HepG2 (cell line): ENCODE results near the gene AGAP3. TPM values are rescaled to one million over a fixed set of nuclear protein-coding genes. Genes with fewer than 3 reads are reported as not detected.

Experiments used
- CAMTA2 ChIP-seq: sonication (generic); formaldehyde crosslinking; IDR thresholded peaks from 2 replicates; pipeline ENCODE4 v1.4.0; 2020; ENCODE audit warnings: mild to moderate bottlenecking, missing genetic modification reagents, borderline replicate concordance
- CC2D1A ChIP-seq: sonication (generic); formaldehyde crosslinking; IDR thresholded peaks from 2 replicates; pipeline ENCODE4 v1.8.1; 2023; ENCODE audit warnings: mild to moderate bottlenecking, missing genetic modification reagents
- HHEX ChIP-seq: IDR thresholded peaks from 2 replicates; pipeline ENCODE4 v1.6.1; 2016; ENCODE audit warnings: control low read depth
- HNF4G ChIP-seq, 2 experiments: sonication (generic) in 1 of 2; formaldehyde crosslinking in 1 of 2; IDR thresholded peaks; 2 replicates each; pipeline versions ENCODE4 v1.4.0 to v1.6.1; 2011 to 2020; ENCODE audit warnings: borderline replicate concordance in 2 of 2, low read depth in 2 of 2, mild to moderate bottlenecking in 2 of 2, low read length in 1 of 2, missing genetic modification reagents in 1 of 2, moderate library complexity in 1 of 2
- HNRNPL ChIP-seq: fragments of 200-400 bp; formaldehyde crosslinking; IDR thresholded peaks from 2 replicates; pipeline ENCODE4 v1.6.1; 2017; ENCODE audit warnings: mild to moderate bottlenecking, low read depth, low read length
- JUN ChIP-seq: sonication (generic); formaldehyde crosslinking; IDR thresholded peaks from 2 replicates; pipeline ENCODE4 v1.4.0; 2020; ENCODE audit warnings: mild to moderate bottlenecking, missing genetic modification reagents
- MAFK ChIP-seq, 2 experiments: IDR thresholded peaks in 1 of 2; conservative IDR thresholded peaks in 1 of 2; 2 replicates each; pipeline ENCODE4 v1.6.1; 2011; ENCODE audit warnings: improper control_type of control experiment in 2 of 2, low read length in 2 of 2
- MED8 ChIP-seq: sonication (generic); formaldehyde crosslinking; IDR thresholded peaks from 2 replicates; pipeline ENCODE4 v1.8.1; 2023; ENCODE audit warnings: mild to moderate bottlenecking, missing genetic modification reagents; ENCODE audit not compliant: insufficient replicate concordance
- NFKB2 ChIP-seq: sonication (generic); formaldehyde crosslinking; IDR thresholded peaks from 2 replicates; pipeline ENCODE4 v1.4.0; 2020; ENCODE audit warnings: missing genetic modification reagents, borderline replicate concordance
- POLR2A ChIP-seq, 2 experiments: IDR thresholded peaks; 2 replicates each; pipeline ENCODE4 v1.6.1; 2011; ENCODE audit warnings: low read depth in 2 of 2, low read length in 2 of 2, mild to moderate bottlenecking in 1 of 2, moderate library complexity in 1 of 2; ENCODE audit not compliant: insufficient read depth in 1 of 2
- STAG1 ChIP-seq: sonication (generic); formaldehyde crosslinking; IDR thresholded peaks from 2 replicates; pipeline ENCODE4 v1.4.0; 2020; ENCODE audit warnings: missing genetic modification reagents
- TAF1 ChIP-seq: sonication (generic); formaldehyde crosslinking; IDR thresholded peaks from 2 replicates; pipeline ENCODE4 v1.4.0; 2020; ENCODE audit warnings: missing genetic modification reagents
- ZKSCAN1 ChIP-seq: fragments of 150-350 bp; IDR thresholded peaks from 2 replicates; pipeline ENCODE4 v1.6.1; 2014; ENCODE audit warnings: low read length
- ZNF501 ChIP-seq: sonication (generic); formaldehyde crosslinking; IDR thresholded peaks from 2 replicates; pipeline ENCODE4 v1.5.1; 2020; ENCODE audit warnings: mild to moderate bottlenecking, moderate library complexity, missing genetic modification reagents
- ZNF570 ChIP-seq: sonication (generic); formaldehyde crosslinking; IDR thresholded peaks from 2 replicates; pipeline ENCODE4 v1.4.0; 2020; ENCODE audit warnings: mild to moderate bottlenecking, missing genetic modification reagents, borderline replicate concordance
- ZNF572 ChIP-seq: sonication (generic); formaldehyde crosslinking; IDR thresholded peaks from 2 replicates; pipeline ENCODE4 v1.5.1; 2020; ENCODE audit warnings: mild to moderate bottlenecking, missing genetic modification reagents
- ZNF589 ChIP-seq: sonication (generic); formaldehyde crosslinking; conservative IDR thresholded peaks from 2 replicates; pipeline ENCODE4 v1.8.0; 2022; ENCODE audit warnings: mild to moderate bottlenecking, moderate library complexity, missing genetic modification reagents
- ZNF598 ChIP-seq: sonication (generic); formaldehyde crosslinking; IDR thresholded peaks from 2 replicates; pipeline ENCODE4 v1.5.1; 2020; ENCODE audit warnings: mild to moderate bottlenecking, missing genetic modification reagents, borderline replicate concordance
- ZNF709 ChIP-seq: sonication (generic); formaldehyde crosslinking; IDR thresholded peaks from 2 replicates; pipeline ENCODE4 v1.5.0; 2020; ENCODE audit warnings: mild to moderate bottlenecking, missing genetic modification reagents
- ZNF781 ChIP-seq: sonication (generic); formaldehyde crosslinking; IDR thresholded peaks from 2 replicates; pipeline ENCODE4 v1.5.1; 2020; ENCODE audit warnings: borderline replicate concordance, mild to moderate bottlenecking, missing genetic modification reagents; ENCODE audit errors: not compliant biosample characterization
- polyA plus RNA-seq, 8 experiments: library from polyadenylated mRNA; depleted of rRNA in 3 of 8; stranded (reverse) in 7 of 8; unstranded in 1 of 8; fragments of >200 nt; fragmentation: Illumina TruSeq in 4 of 8; extraction: Trizol in 4 of 8; gene quantifications; 2 replicates each; pipeline versions ENCODE4 v1.2.1 to v1.2.3, GENCODE V29; 2011 to 2016; ENCODE audit warnings: low read depth in 4 of 8, missing spikeins in 1 of 8, mixed read lengths in 1 of 8; ENCODE audit not compliant: insufficient read depth in 1 of 8
- total RNA-seq, 5 experiments: library from RNA; depleted of rRNA; stranded (reverse); fragments of >200 nt; fragmentation: Illumina TruSeq; extraction: Trizol; gene quantifications; 2 replicates each; pipeline ENCODE4 v1.2.3, GENCODE V29; 2016; ENCODE audit warnings: low read depth in 1 of 5
- TF ChIP-seq, protein P1 (sequence below): sonication (generic); formaldehyde crosslinking; IDR thresholded peaks from 2 replicates; pipeline ENCODE4 v1.8.1; 2023; ENCODE audit warnings: mild to moderate bottlenecking, missing genetic modification reagents, borderline replicate concordance
- TF ChIP-seq, protein P2 (sequence below): sonication (generic); formaldehyde crosslinking; IDR thresholded peaks from 2 replicates; pipeline ENCODE4 v1.9.0; 2021; ENCODE audit warnings: missing genetic modification reagents, borderline replicate concordance
- TF ChIP-seq, protein P3 (sequence below): IDR thresholded peaks from 2 replicates; pipeline ENCODE4 v1.6.1; 2012; ENCODE audit warnings: low read depth, low read length, improper control_type of control experiment
- TF ChIP-seq, protein P4 (sequence below): sonication (generic); formaldehyde crosslinking; conservative IDR thresholded peaks from 2 replicates; pipeline ENCODE4 v1.4.0; 2020; ENCODE audit warnings: missing genetic modification reagents

The AGAP3 gene
- total and polyA plus RNA-seq, 2 of the 13 experiments (the other 11 are each of a cell fraction or from before 2014, with no cell fraction given) = 31.3 to 61.4 TPM

DNA sequence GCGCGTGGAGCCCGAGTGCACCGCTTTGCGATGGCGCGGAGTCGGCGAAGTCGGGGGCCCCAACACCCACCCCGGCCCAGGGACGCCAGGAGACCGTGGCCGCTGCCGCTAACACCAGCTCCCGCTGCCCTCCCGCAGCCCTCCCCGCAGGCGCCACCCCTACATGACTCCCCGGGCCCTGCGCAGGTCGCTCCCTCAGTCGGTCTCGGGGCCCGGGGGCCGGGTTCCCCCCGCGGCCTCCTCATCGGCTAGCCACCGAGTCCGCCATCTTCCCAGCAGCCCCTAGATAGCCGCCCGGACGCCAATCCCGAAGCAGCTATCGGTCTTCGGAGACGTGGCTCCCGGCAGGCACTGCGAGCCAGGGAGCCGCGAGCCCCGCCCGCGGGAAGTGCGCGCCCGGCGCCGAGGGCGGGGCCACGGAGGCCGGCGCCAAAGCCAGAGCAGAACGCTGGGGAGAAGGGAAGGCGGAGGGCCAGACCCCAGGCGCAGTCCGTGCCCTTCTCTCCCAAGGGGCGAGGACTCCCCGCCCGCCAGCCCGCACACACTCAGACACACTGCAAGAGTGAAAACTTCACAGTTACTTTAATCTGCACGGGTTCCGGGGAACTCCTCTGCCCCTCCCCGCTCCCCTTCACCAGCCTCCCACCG, 5.6 kb upstream of the AGAP3 start, which contains the start of gene FASTK (continued):
- peak; percentile 63; the same call in 1 of the 2 replicates for TF ChIP-seq ZNF598 (CRISPR knock-in tag)
- TF ChIP-seq CC2D1A (CRISPR knock-in tag) = no peak
- no peak for TF ChIP-seq CAMTA2 (CRISPR knock-in tag)
- TF ChIP-seq HHEX (CRISPR knock-in tag) = no peak
- TF ChIP-seq MAFK (conservative IDR thresholded peaks at IDR 0.05 in 1 of 2, IDR thresholded peaks at IDR 0.05 in 1 of 2; ENCODE audit: low read length in 2 of 2) = no peak
- TF ChIP-seq POLR2A (IDR thresholded peaks at IDR 0.05; ENCODE audit: insufficient read depth in 1 of 2, low read depth in 2 of 2, low read length in 2 of 2) = peak in 1 of 2 experiments; percentile 77; a peak in 2 of 4 replicates
- no peak for TF ChIP-seq MED8 (CRISPR knock-in tag)
- TF ChIP-seq ZNF709 = peak; percentile 93
- TF ChIP-seq ZNF572 (CRISPR knock-in tag) = no peak
- no peak for TF ChIP-seq ZNF781 (CRISPR knock-in tag)
- TF ChIP-seq, protein P1, sequence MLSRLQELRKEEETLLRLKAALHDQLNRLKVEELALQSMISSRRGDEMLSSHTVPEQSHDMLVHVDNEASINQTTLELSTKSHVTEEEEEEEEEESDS = peak; percentile 84; the same call in 1 of the 2 replicates
- no peak for TF ChIP-seq JUN
- TF ChIP-seq, protein P2, sequence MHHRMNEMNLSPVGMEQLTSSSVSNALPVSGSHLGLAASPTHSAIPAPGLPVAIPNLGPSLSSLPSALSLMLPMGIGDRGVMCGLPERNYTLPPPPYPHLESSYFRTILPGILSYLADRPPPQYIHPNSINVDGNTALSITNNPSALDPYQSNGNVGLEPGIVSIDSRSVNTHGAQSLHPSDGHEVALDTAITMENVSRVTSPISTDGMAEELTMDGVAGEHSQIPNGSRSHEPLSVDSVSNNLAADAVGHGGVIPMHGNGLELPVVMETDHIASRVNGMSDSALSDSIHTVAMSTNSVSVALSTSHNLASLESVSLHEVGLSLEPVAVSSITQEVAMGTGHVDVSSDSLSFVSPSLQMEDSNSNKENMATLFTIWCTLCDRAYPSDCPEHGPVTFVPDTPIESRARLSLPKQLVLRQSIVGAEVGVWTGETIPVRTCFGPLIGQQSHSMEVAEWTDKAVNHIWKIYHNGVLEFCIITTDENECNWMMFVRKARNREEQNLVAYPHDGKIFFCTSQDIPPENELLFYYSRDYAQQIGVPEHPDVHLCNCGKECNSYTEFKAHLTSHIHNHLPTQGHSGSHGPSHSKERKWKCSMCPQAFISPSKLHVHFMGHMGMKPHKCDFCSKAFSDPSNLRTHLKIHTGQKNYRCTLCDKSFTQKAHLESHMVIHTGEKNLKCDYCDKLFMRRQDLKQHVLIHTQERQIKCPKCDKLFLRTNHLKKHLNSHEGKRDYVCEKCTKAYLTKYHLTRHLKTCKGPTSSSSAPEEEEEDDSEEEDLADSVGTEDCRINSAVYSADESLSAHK = no peak
- TF ChIP-seq, protein P3, sequence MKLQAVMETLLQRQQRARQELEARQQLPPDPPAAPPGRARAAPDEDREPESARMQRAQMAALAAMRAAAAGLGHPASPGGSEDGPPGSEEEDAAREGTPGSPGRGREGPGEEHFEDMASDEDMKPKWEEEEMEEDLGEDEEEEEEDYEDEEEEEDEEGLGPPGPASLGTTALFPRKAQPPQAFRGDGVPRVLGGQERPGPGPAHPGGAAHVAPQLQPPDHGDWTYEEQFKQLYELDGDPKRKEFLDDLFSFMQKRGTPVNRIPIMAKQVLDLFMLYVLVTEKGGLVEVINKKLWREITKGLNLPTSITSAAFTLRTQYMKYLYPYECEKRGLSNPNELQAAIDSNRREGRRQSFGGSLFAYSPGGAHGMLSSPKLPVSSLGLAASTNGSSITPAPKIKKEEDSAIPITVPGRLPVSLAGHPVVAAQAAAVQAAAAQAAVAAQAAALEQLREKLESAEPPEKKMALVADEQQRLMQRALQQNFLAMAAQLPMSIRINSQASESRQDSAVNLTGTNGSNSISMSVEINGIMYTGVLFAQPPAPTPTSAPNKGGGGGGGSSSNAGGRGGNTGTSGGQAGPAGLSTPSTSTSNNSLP = no peak
- no peak for TF ChIP-seq ZKSCAN1
- no peak for TF ChIP-seq ZNF589 (CRISPR knock-in tag)
- no peak for TF ChIP-seq HNF4G (IDR thresholded peaks at IDR 0.05; ENCODE audit: borderline replicate concordance, low read depth, low read length)
- no peak for TF ChIP-seq HNF4G (CRISPR knock-in tag; IDR thresholded peaks at IDR 0.05; ENCODE audit: borderline replicate concordance, low read depth)
- no peak for TF ChIP-seq HNRNPL
- TF ChIP-seq STAG1 (CRISPR knock-in tag) = no peak
- TF ChIP-seq, protein P4, sequence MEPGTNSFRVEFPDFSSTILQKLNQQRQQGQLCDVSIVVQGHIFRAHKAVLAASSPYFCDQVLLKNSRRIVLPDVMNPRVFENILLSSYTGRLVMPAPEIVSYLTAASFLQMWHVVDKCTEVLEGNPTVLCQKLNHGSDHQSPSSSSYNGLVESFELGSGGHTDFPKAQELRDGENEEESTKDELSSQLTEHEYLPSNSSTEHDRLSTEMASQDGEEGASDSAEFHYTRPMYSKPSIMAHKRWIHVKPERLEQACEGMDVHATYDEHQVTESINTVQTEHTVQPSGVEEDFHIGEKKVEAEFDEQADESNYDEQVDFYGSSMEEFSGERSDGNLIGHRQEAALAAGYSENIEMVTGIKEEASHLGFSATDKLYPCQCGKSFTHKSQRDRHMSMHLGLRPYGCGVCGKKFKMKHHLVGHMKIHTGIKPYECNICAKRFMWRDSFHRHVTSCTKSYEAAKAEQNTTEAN = no peak
- TF ChIP-seq TAF1 (CRISPR knock-in tag) = peak; percentile 95
- peak; percentile 91 for TF ChIP-seq ZNF501
- TF ChIP-seq NFKB2 (CRISPR knock-in tag) = peak; percentile 14; the same call in 1 of the 2 replicates
- TF ChIP-seq ZNF570 (CRISPR knock-in tag) = no peak
